LNCaP clone FGC (cell line): ENCODE measurements around the gene CCDC43.

Experiments
- DNase-seq: peaks from one replicate; pipeline ENCODE4 v3.0.0-alpha.2; 2011; ENCODE audit warnings: low read depth
- H3K4me3 ChIP-seq: 2 replicates; pipeline ENCODE4 v1.5.1; 2011; ENCODE audit warnings: mild to moderate bottlenecking, low read depth, low read length, control low read depth
- CTCF ChIP-seq: IDR thresholded peaks from 2 replicates; pipeline ENCODE4 v1.5.1; 2012; ENCODE audit warnings: mild to moderate bottlenecking; ENCODE audit not compliant: control insufficient read depth, insufficient read depth; ENCODE audit errors: extremely low read depth

The CCDC43 gene

GRCh38 chr17:44652727-44653126, 36.8 kb downstream of the CCDC43 start:
- TF ChIP-seq CTCF = no peak
- no peak overlapping the region for H3K4me3 ChIP-seq
- no peak for DNase-seq

- TF ChIP-seq CTCF = no peak
- DNase-seq = no peak
- no peak overlapping the region for H3K4me3 ChIP-seq
Measured at GRCh38 chr17:44651228-44651627, 38.3 kb downstream of the CCDC43 start.

GRCh38 chr17:44648963-44649362, 40.6 kb downstream of the CCDC43 start:
- no peak for TF ChIP-seq CTCF
- H3K4me3 ChIP-seq = no peak overlapping the region

GRCh38 chr17:44647736-44648135, 41.8 kb downstream of the CCDC43 start:
- no peak for TF ChIP-seq CTCF
- DNase-seq = no peak
- no peak overlapping the region for H3K4me3 ChIP-seq

More at GRCh38 chr17:44648963-44649362, 40.6 kb downstream of the CCDC43 start:
- no peak for DNase-seq

- no peak for TF ChIP-seq CTCF
- no peak for DNase-seq
- no peak overlapping the region for H3K4me3 ChIP-seq
Measured at GRCh38 chr17:44646280-44646679, 43.3 kb downstream of the CCDC43 start.

- DNase-seq = no peak
- H3K4me3 ChIP-seq = no peak overlapping the region
- TF ChIP-seq CTCF = no peak
Measured at GRCh38 chr17:44645341-44645740, 44.2 kb downstream of the CCDC43 start.

GRCh38 chr17:44642834-44643233, 46.7 kb downstream of the CCDC43 start:
- H3K4me3 ChIP-seq = no peak overlapping the region
- no peak for TF ChIP-seq CTCF
- DNase-seq = no peak
